ENCODE data around the gene MEGF9.
"Not testable (repeated sequence)": the region's sequence is repeated elsewhere in the genome, so short reads cannot be mapped to it uniquely, and the experiment has no call there.

DNA sequence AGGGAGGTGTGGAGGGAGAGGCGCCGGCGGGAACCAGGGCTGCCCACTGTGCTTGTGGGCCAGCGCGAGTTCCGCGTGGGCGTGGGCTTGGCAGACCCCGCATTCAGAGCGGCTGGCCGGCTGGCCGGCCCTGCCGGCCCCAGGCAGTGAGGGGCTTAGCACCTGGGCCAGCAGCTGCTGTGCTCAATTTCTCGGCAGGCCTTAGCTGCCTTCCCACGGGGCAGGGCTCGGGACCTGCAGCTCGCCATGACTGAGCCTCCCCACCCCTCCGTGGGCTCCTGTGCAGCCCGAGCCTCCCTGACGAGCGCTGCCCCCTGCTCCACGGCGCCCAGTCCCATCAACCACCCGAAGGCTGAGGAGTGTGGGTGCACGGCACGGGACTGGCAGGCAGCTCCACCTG is 32.1 kb upstream of the MEGF9 start:
- TF ChIP-seq CTCF (IDR thresholded peaks at IDR 0.05); ZFX (IDR thresholded peaks at IDR 0.05; ENCODE audit: borderline replicate concordance): not testable (repeated sequence)

Data from 22Rv1 (cell line).